Stimulated activated CD8-positive, alpha-beta memory T cell treated with anti-CD3 and anti-CD28 coated beads, Interleukin-15, amount 100 ng/mL, for 1 hour (primary cell): ENCODE results near the gene C1orf50.
"Not testable (repeated sequence)": the region's sequence is repeated elsewhere in the genome, so short reads cannot be mapped to it uniquely, and the experiment has no call there.

ENCODE experiments used
- DNase-seq: peaks from one replicate; pipeline ENCODE4 v3.0.0-alpha.2; 2020; ENCODE audit warnings: low read depth

The C1orf50 gene

GRCh38 chr1:42766741-42767509 lies at the start of gene C1orf50, which contains the start of gene P3H1:
TSS of gene C1orf50 (plus strand) at chr1:42767249. CDS start at chr1:42767312, 63 bp downstream.
TSS of gene P3H1 (minus strand) at chr1:42767028. CDS start at chr1:42766971, 57 bp downstream.
- peak; percentile 98 for DNase-seq

GRCh38 chr1:42720868-42721267 lies 46.2 kb upstream of the C1orf50 start:
- DNase-seq = no peak

- DNase-seq = no peak
These were observed 45.1 kb upstream of the C1orf50 start for GRCh38 chr1:42721926-42722325.

- not testable (repeated sequence) for DNase-seq
These were observed 44.6 kb upstream of the C1orf50 start for GRCh38 chr1:42722403-42722802.

GRCh38 chr1:42723511-42723910 lies 43.5 kb upstream of the C1orf50 start:
- no peak for DNase-seq

GRCh38 chr1:42725820-42726219 lies 41.2 kb upstream of the C1orf50 start:
- not testable (repeated sequence) for DNase-seq

GRCh38 chr1:42730002-42730401 lies 37.0 kb upstream of the C1orf50 start:
- DNase-seq = no peak

- peak; percentile 4 for DNase-seq
These were observed 36.1 kb upstream of the C1orf50 start for GRCh38 chr1:42730988-42731387.

- DNase-seq = no peak
These were observed 35.5 kb upstream of the C1orf50 start for GRCh38 chr1:42731585-42731984.

- DNase-seq = no peak
These were observed 34.8 kb upstream of the C1orf50 start for GRCh38 chr1:42732126-42732680.

- no peak for DNase-seq
These were observed 33.4 kb upstream of the C1orf50 start for GRCh38 chr1:42733415-42734200.

- DNase-seq = no peak
These were observed 32.6 kb upstream of the C1orf50 start for GRCh38 chr1:42734201-42735035.

- DNase-seq = no peak
These were observed 32.0 kb upstream of the C1orf50 start for GRCh38 chr1:42735056-42735455.

- DNase-seq = no peak
These were observed 31.5 kb upstream of the C1orf50 start for GRCh38 chr1:42735477-42736105.

- no peak for DNase-seq
These were observed 30.9 kb upstream of the C1orf50 start for GRCh38 chr1:42736152-42736551.

- no peak for DNase-seq
These were observed 30.4 kb upstream of the C1orf50 start for GRCh38 chr1:42736571-42737200.

- DNase-seq = no peak
These were observed 29.8 kb upstream of the C1orf50 start for GRCh38 chr1:42737257-42737656.

- no peak for DNase-seq
These were observed 28.9 kb upstream of the C1orf50 start for GRCh38 chr1:42737986-42738677.

GRCh38 chr1:42738678-42739226 lies 28.3 kb upstream of the C1orf50 start:
- DNase-seq = no peak
